SK-N-SH (cell line): ENCODE measurements around the gene FOXP2. TPM values are rescaled to one million over a fixed set of nuclear protein-coding genes. Genes with fewer than 3 reads are reported as not detected.

Experiments
- CTCF ChIA-PET: fragments of 300-600, 350-600 bp; formaldehyde crosslinking; extraction: SDS; loops from one replicate; lab custom pipeline; 2021; lab: Yijun Ruan, JAX
- POLR2A ChIA-PET: fragments of 350-600 bp; sonication (Branson Sonifier 250); formaldehyde crosslinking; extraction: SDS; loops from one replicate; lab custom pipeline; 2020; ENCODE audit warnings: antibody characterized with exemption, inconsistent platforms; lab: Yijun Ruan, JAX
- DNase-seq: peaks from one replicate; pipeline ENCODE4 v3.0.0; 2012
- H2AFZ ChIP-seq: fragments of 200-600 bp; sonication (generic); 2 replicates; pipeline ENCODE4 v1.8.1; 2016; ENCODE audit warnings: antibody characterized with exemption, mild to moderate bottlenecking, low read depth
- H3F3A ChIP-seq: fragments of 200-600 bp; sonication (generic); replicated peaks from 2 replicates; pipeline ENCODE3; 2016; ENCODE audit warnings: antibody characterized with exemption, mild to moderate bottlenecking; ENCODE audit not compliant: insufficient read depth
- H3K27ac ChIP-seq, 2 experiments: fragments of 200-500 bp in 1 of 2; fragments of 200-600 bp in 1 of 2; sonication (Bioruptor generic) in 1 of 2; sonication (generic), shearing (Covaris generic) in 1 of 2; 2 replicates each; pipeline versions ENCODE4 v1.5.1 to v1.6.1; 2014 to 2016; ENCODE audit warnings: low read depth in 2 of 2, inconsistent platforms in 1 of 2, low read length in 1 of 2, mild to moderate bottlenecking in 1 of 2, mixed read lengths in 1 of 2
- H3K27me3 ChIP-seq: fragments of 200-600 bp; sonication (generic), shearing (Covaris generic); 2 replicates; pipeline ENCODE4 v1.6.1; 2016; ENCODE audit warnings: mixed run types; ENCODE audit not compliant: insufficient read depth
- H3K36me3 ChIP-seq, 2 experiments: fragments of 200-500 bp in 1 of 2; fragments of 200-600 bp in 1 of 2; sonication (Bioruptor generic) in 1 of 2; sonication (generic) in 1 of 2; replicated peaks in 1 of 2; 2 replicates each; pipeline versions ENCODE3 to v1.5.1; 2014 to 2016; ENCODE audit warnings: low read length in 1 of 2, mild to moderate bottlenecking in 1 of 2; ENCODE audit not compliant: insufficient read depth in 2 of 2, control insufficient read depth in 1 of 2
- H3K4me1 ChIP-seq, 2 experiments: fragments of 200-500 bp in 1 of 2; fragments of 200-600 bp in 1 of 2; sonication (Bioruptor generic) in 1 of 2; sonication (generic), shearing (Covaris generic) in 1 of 2; 2 replicates each; pipeline versions ENCODE4 v1.5.1 to v1.6.1; 2014 to 2016; ENCODE audit warnings: low read depth in 1 of 2, low read length in 1 of 2, mixed run types in 1 of 2; ENCODE audit not compliant: insufficient read depth in 2 of 2, control insufficient read depth in 1 of 2
- H3K4me2 ChIP-seq: fragments of 200-600 bp; sonication (generic), shearing (Covaris generic); 2 replicates; pipeline ENCODE4 v1.6.1; 2017; ENCODE audit warnings: mixed run types
- H3K4me3 ChIP-seq, 2 experiments: fragments of 200-500 bp in 1 of 2; fragments of 200-600 bp in 1 of 2; sonication (Bioruptor generic) in 1 of 2; sonication (generic), shearing (Covaris generic) in 1 of 2; 2 replicates each; pipeline versions ENCODE4 v1.5.1 to v1.8.1; 2014 to 2016; ENCODE audit warnings: low read depth in 2 of 2, inconsistent platforms in 1 of 2, low read length in 1 of 2, mild to moderate bottlenecking in 1 of 2, mixed read lengths in 1 of 2, moderate library complexity in 1 of 2
- H3K79me2 ChIP-seq: fragments of 200-600 bp; sonication (generic); 2 replicates; pipeline ENCODE4 v1.8.1; 2017; ENCODE audit warnings: mild to moderate bottlenecking; ENCODE audit not compliant: insufficient read depth
- H3K9ac ChIP-seq: fragments of 200-600 bp; sonication (generic); 2 replicates; pipeline ENCODE4 v1.6.1; 2017; ENCODE audit warnings: mixed run types
- H3K9me2 ChIP-seq: fragments of 200-600 bp; sonication (generic); 2 replicates; pipeline ENCODE4 v1.6.1; 2017; ENCODE audit warnings: mixed run types
- H3K9me3 ChIP-seq: fragments of 200-600 bp; sonication (generic); 2 replicates; pipeline ENCODE4 v1.6.1; 2017; ENCODE audit warnings: mixed run types, mild to moderate bottlenecking, moderate library complexity
- H4K20me1 ChIP-seq: fragments of 200-600 bp; sonication (generic); 2 replicates; pipeline ENCODE4 v1.6.1; 2017; ENCODE audit warnings: mild to moderate bottlenecking, mixed run types; ENCODE audit not compliant: insufficient read depth
- CHD2 ChIP-seq: fragments of 150-350 bp; IDR thresholded peaks from 2 replicates; pipeline ENCODE4 v1.6.1; 2018; ENCODE audit warnings: low read length; ENCODE audit not compliant: partially characterized antibody
- CTCF ChIP-seq: fragments of 200-600 bp; sonication (generic); IDR thresholded peaks from 2 replicates; pipeline ENCODE4 v1.6.1; 2017; ENCODE audit warnings: antibody characterized with exemption, mild to moderate bottlenecking, moderate library complexity
- ELF1 ChIP-seq: IDR thresholded peaks from 2 replicates; pipeline ENCODE4 v1.4.0; 2012
- EP300 ChIP-seq, 2 experiments: IDR thresholded peaks; 2 replicates each; pipeline versions ENCODE4 v1.4.0 to v1.6.1; 2012; ENCODE audit warnings: borderline replicate concordance in 1 of 2, low read depth in 1 of 2, low read length in 1 of 2
- EZH2phosphoT487 ChIP-seq: fragments of 200-600 bp; sonication (generic); IDR thresholded peaks from 2 replicates; pipeline ENCODE4 v1.6.1; 2017; ENCODE audit warnings: low read depth, mixed run types, mild to moderate bottlenecking, antibody characterized with exemption, moderate library complexity, borderline replicate concordance
- FOSL2 ChIP-seq: IDR thresholded peaks from 2 replicates; pipeline ENCODE4 v1.4.0; 2012; ENCODE audit warnings: low read depth, mild to moderate bottlenecking, moderate library complexity, borderline replicate concordance
- FOXJ3 ChIP-seq: sonication (generic); formaldehyde crosslinking; IDR thresholded peaks from 2 replicates; pipeline ENCODE4 v1.5.1; 2020; ENCODE audit warnings: mild to moderate bottlenecking, missing genetic modification reagents
- FOXM1 ChIP-seq: IDR thresholded peaks from 2 replicates; pipeline ENCODE4 v1.4.0; 2012; ENCODE audit warnings: low read depth, mild to moderate bottlenecking
- MXI1 ChIP-seq: IDR thresholded peaks from 2 replicates; pipeline ENCODE4 v1.6.1; 2012; ENCODE audit warnings: mild to moderate bottlenecking, low read depth, low read length, improper control_type of control experiment
- NFIC ChIP-seq: IDR thresholded peaks from 2 replicates; pipeline ENCODE4 v1.4.0; 2012; ENCODE audit warnings: borderline replicate concordance
- NRF1 ChIP-seq: IDR thresholded peaks from 2 replicates; pipeline ENCODE4 v1.6.1; 2012; ENCODE audit warnings: low read depth, mild to moderate bottlenecking, low read length
- PBX3 ChIP-seq: IDR thresholded peaks from 2 replicates; pipeline ENCODE4; 2012
- RAD21 ChIP-seq: IDR thresholded peaks from 2 replicates; pipeline ENCODE4 v1.6.1; 2012; ENCODE audit warnings: mild to moderate bottlenecking, low read length
- RCOR1 ChIP-seq: fragments of 150-350 bp; IDR thresholded peaks from 2 replicates; pipeline ENCODE4 v1.6.1; 2017; ENCODE audit warnings: antibody characterized with exemption, low read length
- REST ChIP-seq: IDR thresholded peaks from 2 replicates; pipeline ENCODE4 v1.6.1; 2012; ENCODE audit warnings: mild to moderate bottlenecking, low read depth, low read length, moderate library complexity
- RFX5 ChIP-seq: IDR thresholded peaks from 2 replicates; pipeline ENCODE4 v1.6.1; 2012; ENCODE audit warnings: mild to moderate bottlenecking, improper control_type of control experiment, low read length
- SMC3 ChIP-seq: IDR thresholded peaks from 2 replicates; pipeline ENCODE4 v1.6.1; 2012; ENCODE audit warnings: low read depth, low read length, improper control_type of control experiment
- TAF1 ChIP-seq: IDR thresholded peaks from 2 replicates; pipeline ENCODE4 v1.6.1; 2012; ENCODE audit warnings: low read depth, mild to moderate bottlenecking, low read length, moderate library complexity, borderline replicate concordance
- TEAD4 ChIP-seq: IDR thresholded peaks from 2 replicates; pipeline ENCODE4 v1.4.0; 2012; ENCODE audit warnings: mild to moderate bottlenecking, borderline replicate concordance; ENCODE audit not compliant: insufficient read depth
- USF2 ChIP-seq: fragments of 150-350 bp; IDR thresholded peaks from 2 replicates; pipeline ENCODE4 v1.6.1; 2017; ENCODE audit warnings: antibody characterized with exemption, low read length, low read depth, borderline replicate concordance
- ZBTB33 ChIP-seq: IDR thresholded peaks from 2 replicates; pipeline ENCODE4 v1.4.0; 2012; ENCODE audit warnings: low read depth, borderline replicate concordance
- WGBS: methylation state at CpG from one replicate; pipeline ENCODE4 v1.1.6; 2017; ENCODE audit warnings: low lambda C conversion rate; 5-methylcytosine and 5-hydroxymethylcytosine counted together
- polyA plus RNA-seq, 3 experiments: library from polyadenylated mRNA; depleted of rRNA; stranded (reverse); fragments of >200 nt; gene quantifications; 2 replicates each; pipeline ENCODE4 v1.2.3, GENCODE V29; 2012

Gene FOXP2
- polyA plus RNA-seq, 1 of the 3 experiments (the other 2 are of a cell fraction): not detected

GRCh38 chr7:114466917-114467316 lies 52.3 kb downstream of the FOXP2 start:
- TF ChIP-seq ELF1: no peak
- no peak for TF ChIP-seq FOSL2
- TF ChIP-seq NFIC: no peak
- TF ChIP-seq USF2: no peak
- TF ChIP-seq EZH2phosphoT487: no peak
- no peak for TF ChIP-seq RAD21
- no peak for TF ChIP-seq CHD2
- no peak for TF ChIP-seq MXI1
- TF ChIP-seq RFX5: no peak
- no peak for TF ChIP-seq RCOR1
- no peak for TF ChIP-seq EP300 (IDR thresholded peaks at IDR 0.05; ENCODE audit: borderline replicate concordance in 1 of 2, low read depth in 1 of 2, low read length in 1 of 2)
- TF ChIP-seq PBX3: no peak
- no peak for TF ChIP-seq FOXJ3 (CRISPR knock-in tag)
- no peak for TF ChIP-seq NRF1
- TF ChIP-seq SMC3: no peak
- TF ChIP-seq FOXM1: no peak
- TF ChIP-seq CTCF: no peak
- no peak for DNase-seq
- no peaks in the 10 kb centered on the region for H3K9me3 ChIP-seq
- H3K4me3 ChIP-seq: no peak overlapping the region
- ChIA-PET CTCF (no interaction called here), POLR2A (no interaction called here)
- peaks cover 8% of the 10 kb centered on the region; the same call in 1 of the 2 replicates for H3K27me3 ChIP-seq
- no peaks in the 10 kb centered on the region for H3K9me2 ChIP-seq
- no peaks in the 10 kb centered on the region for H4K20me1 ChIP-seq
- H3K27ac ChIP-seq: no peak overlapping the region
- no peaks in the 10 kb centered on the region for H3F3A ChIP-seq
- H2AFZ ChIP-seq: no peak overlapping the region
- no peaks in the 10 kb centered on the region for H3K79me2 ChIP-seq
- no peaks in the 10 kb centered on the region for H3K4me1 ChIP-seq
- H3K9ac ChIP-seq: no peak overlapping the region
- no peaks in the 10 kb centered on the region for H3K36me3 ChIP-seq
- no peak overlapping the region for H3K4me2 ChIP-seq

- no peaks in the 10 kb centered on the region for H3F3A ChIP-seq
- no peaks in the 10 kb centered on the region for H3K79me2 ChIP-seq
- no peak for DNase-seq
- H3K9me3 ChIP-seq: no peaks in the 10 kb centered on the region
- POLR2A ChIA-PET: no interaction called here
- no peaks in the 10 kb centered on the region for H4K20me1 ChIP-seq
- H3K4me2 ChIP-seq: no peak overlapping the region
- H2AFZ ChIP-seq: no peak overlapping the region
- H3K4me1 ChIP-seq: no peaks in the 10 kb centered on the region
- H3K36me3 ChIP-seq: no peaks in the 10 kb centered on the region
- H3K27me3 ChIP-seq: no peaks in the 10 kb centered on the region
- H3K9me2 ChIP-seq: no peaks in the 10 kb centered on the region
- 3% methylated on average over 2 of the region's 2 CpGs for WGBS
- CTCF ChIA-PET: no interaction called here
- H3K27ac ChIP-seq: no peak overlapping the region
- no peak overlapping the region for H3K9ac ChIP-seq
- no peak overlapping the region for H3K4me3 ChIP-seq
- TF ChIP-seq ZBTB33 (no peak), TAF1 (no peak), RCOR1 (no peak), REST (no peak), EZH2phosphoT487 (no peak), TEAD4 (no peak), CHD2 (no peak)
Observed at GRCh38 chr7:114468844-114469243, 54.2 kb downstream of the FOXP2 start.
